GM12801 (cell line): ENCODE measurements around the gene PKP3.

Source experiments
- TF ChIP-seq, protein P1 (sequence below): IDR thresholded peaks from one replicate; pipeline ENCODE4 v1.5.1; 2011; ENCODE audit warnings: control low read depth; ENCODE audit not compliant: insufficient read length; ENCODE audit errors: extremely low read depth

The PKP3 gene

DNA sequence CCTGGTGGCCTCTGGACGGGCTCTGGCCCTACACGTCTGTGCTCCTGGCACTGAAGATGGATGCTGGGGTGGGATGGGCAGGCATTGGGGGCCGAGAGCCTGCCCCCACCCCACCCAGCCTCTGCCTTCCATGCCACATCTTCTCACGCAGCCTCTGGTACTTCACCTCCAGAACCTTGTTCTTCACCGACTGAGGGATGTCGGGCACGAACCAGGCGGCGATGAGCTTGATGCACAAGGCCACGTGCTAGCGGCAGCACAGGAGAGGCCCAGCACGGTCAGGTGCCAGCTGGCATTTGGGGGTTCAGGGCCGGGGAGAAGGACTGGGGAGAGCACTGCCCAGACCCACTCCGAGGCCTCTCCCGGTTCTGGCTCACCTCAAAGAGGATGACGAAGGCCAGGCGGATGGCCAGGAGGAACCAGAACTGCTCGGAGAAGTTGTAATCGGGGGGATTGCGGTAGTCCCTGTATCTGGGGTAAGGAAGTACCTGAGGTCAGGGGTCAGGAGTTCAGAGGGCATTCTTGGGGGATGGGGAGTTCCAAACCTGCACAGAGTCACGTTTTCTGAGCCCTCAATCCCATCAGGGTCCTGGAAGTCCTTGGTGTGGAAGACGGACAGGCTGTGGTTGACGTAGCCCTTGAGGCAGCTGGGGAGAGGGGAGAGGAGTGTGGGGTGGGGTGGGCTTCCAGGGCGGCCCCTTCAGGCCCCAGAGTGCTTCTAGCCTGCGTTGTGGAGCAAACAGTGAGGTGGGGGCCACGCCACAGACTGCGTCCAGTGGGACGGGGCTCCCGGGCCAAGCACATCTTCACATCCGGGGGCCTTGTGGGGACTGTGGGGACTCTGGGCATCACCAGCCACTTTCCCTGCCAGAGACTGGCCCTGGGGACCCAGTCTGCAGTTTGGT is 24.6 kb downstream of the PKP3 start:
- TF ChIP-seq, protein P1, sequence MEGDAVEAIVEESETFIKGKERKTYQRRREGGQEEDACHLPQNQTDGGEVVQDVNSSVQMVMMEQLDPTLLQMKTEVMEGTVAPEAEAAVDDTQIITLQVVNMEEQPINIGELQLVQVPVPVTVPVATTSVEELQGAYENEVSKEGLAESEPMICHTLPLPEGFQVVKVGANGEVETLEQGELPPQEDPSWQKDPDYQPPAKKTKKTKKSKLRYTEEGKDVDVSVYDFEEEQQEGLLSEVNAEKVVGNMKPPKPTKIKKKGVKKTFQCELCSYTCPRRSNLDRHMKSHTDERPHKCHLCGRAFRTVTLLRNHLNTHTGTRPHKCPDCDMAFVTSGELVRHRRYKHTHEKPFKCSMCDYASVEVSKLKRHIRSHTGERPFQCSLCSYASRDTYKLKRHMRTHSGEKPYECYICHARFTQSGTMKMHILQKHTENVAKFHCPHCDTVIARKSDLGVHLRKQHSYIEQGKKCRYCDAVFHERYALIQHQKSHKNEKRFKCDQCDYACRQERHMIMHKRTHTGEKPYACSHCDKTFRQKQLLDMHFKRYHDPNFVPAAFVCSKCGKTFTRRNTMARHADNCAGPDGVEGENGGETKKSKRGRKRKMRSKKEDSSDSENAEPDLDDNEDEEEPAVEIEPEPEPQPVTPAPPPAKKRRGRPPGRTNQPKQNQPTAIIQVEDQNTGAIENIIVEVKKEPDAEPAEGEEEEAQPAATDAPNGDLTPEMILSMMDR: no peak

DNA sequence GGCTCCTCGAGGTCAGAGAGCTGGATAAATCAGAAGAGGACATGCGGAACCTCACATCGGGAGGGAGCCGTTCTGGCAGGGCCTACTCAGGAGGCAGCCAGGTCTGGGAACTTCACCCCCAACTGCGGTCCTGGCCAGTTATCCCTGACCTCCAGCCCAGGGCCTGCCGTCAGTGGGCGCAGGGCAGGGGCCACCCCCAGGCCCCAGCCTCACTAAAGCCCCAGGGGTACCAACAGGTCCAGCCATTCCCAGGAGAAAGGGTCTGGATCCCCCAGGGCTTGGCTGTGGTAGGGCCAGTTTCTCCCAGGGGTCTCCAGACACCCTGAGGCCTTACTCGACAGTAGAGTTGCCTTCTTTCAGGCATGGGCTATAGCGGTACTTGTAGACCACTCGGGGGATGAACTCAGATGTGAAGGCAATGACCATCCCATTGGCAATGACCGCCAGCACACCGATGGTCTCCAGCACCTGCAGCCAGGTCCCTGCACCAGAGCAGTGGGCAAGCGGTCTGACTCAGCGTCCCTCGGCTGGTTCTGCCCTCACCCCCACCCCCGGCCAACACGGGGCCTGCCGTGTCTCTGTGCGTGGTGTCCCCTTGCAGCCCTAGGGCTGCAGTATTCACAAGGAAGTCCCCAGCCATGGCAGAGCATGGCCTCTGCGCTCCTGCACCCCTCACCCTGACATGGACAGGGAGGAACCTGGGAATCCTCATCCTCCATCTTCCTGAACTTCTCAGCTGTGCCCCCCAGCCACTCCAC is 25.4 kb downstream of the PKP3 start:
- TF ChIP-seq, protein P1: no peak

DNA sequence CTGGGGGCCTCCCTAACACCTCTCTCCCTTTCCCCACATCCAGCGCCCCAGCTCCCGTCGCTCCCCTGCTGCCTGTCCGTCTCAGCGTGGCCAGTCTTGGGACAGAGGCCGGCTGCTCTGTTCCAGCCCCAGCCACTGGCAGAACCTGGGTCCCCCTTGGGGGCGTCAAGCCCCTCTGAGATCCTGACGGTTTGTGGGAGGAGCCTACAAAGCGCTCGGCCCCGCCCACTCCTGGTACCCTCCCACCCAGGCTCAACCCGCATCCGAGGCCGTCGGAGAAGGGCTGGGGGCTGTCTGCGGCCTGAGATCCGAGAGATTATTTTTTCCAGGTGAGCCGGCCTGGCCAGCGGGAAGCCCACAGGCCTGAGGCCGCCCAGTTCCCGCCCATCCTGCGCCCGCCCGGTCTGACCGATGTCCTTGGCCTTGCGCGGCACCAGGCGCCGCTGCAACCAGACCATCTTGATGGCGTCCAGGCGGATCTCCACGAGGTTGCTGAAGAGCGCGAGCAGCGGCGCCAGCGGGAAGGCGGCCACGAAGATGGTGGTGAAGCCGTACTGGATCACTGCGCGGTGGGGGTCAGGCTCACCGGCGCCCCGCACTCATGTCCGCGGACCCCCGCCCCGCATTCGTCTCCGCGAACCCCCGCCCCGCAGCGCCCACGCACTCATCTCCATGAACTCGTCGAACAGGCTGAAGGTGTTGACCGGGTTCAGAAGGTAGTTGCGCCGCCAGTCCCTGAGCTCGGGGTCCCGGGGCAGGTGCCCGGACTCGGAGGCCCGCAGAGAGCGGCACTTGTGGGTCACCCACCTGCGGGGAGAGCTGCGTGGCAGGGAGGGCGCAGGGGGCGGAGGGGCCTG is 26.3 kb downstream of the PKP3 start:
- TF ChIP-seq, protein P1: no peak

DNA sequence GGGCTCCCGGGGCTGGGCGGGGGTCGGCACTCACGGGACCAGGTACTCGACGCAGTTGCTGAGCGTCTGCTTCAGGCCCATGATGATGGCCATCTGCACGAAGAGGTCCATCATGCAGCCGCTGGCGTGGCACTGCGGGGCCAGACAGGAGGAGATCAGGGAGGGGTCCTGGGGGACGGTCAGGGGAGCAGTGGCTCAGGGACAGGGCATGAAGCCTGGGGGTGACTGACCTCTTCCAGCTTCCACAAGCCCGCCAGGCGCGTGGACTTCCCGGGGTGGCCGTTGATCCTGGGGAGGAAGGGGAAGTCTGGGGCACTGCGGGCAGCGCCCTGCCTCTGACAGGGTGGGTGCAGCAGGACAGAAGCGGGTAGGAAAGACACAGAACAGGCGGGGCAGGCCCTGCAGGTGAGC is 26.9 kb downstream of the PKP3 start:
- TF ChIP-seq, protein P1: no peak

DNA sequence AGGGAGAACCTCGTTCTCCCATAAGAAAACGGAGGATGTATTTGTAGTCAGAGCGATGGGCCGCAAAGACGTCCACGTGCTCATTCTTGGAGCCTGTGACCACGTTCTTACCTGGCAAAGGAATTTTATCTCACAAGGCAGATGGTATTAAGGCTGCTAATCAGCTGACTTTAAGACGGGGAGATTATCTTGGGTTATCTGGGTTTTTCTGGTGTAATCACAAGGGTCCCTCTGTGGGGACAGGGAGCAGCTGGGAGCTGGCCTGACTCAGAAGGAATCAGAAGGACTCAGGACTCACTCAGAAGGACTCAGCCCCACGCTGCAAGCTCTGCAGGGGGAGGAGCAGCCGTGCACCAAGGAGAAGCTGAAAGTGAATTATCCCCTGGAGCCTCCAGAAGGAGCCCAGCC is 28.2 kb downstream of the PKP3 start:
- TF ChIP-seq, protein P1: no peak

DNA sequence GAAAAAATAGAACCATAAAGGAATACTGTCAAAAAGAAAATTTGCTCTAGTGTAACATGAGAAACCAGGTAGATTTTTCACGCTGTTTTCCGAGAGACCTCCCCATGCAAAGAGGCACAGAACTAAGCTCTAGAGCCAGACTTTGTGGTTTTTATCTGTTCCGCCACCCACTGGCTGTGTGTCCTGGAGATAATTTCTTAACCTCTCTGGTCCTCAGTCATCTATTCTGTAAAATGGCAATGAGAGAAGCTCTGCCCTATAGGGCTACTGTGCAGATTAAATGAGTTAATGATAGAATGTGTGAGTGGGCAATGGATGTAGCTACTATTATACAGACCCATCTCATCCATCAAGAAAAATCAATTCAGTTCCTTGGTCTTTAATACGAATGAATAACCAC is 30.2 kb downstream of the PKP3 start:
- TF ChIP-seq, protein P1: no peak

DNA sequence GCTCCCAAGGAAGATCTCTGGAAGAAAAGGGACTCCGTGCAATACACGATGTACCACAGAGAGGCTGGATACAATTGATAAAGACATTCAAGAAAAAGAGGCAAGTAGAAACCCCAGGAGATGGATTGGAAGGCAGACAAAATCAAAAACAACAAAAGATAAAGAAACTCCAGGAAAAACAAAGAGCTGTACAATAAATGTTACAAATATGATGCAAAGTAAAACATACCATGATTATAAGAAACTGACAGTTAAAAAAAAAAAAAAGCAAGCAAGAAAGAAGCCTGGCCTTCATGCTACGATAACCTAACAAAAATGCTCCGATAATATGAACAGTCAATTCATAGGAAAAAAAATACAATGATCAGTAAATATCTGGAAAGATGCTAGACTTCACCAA is 31.3 kb downstream of the PKP3 start:
- TF ChIP-seq, protein P1: no peak
